Activated naive CD4-positive, alpha-beta T cell treated with anti-CD3 and anti-CD28 coated beads for 36 hours (primary cell): ENCODE results near the gene ZFAND3. TPM values are rescaled to one million over a fixed set of nuclear protein-coding genes. Genes with fewer than 3 reads are reported as not detected.

Experiments used
- CTCF ChIA-PET: fragments of 350-600 bp; sonication (Branson Sonifier 250); formaldehyde crosslinking; loops from one replicate; lab custom pipeline; 2021; ENCODE audit warnings: antibody characterized with exemption; lab: Charles Lee
- DNase-seq: peaks from one replicate; pipeline ENCODE4 v3.0.0-alpha.2; 2020
- H3K27ac Mint-ChIP-seq: one replicate; pipeline ENCODE4 v1.8.0; 2021; ENCODE audit warnings: mild to moderate bottlenecking, mixed read lengths
- H3K27me3 Mint-ChIP-seq: one replicate; pipeline ENCODE4 v1.8.0; 2021; ENCODE audit warnings: low read depth, mixed read lengths
- H3K36me3 Mint-ChIP-seq: one replicate; pipeline ENCODE4 v1.8.0; 2021; ENCODE audit warnings: low read depth, mixed read lengths
- H3K4me1 Mint-ChIP-seq: one replicate; pipeline ENCODE4 v1.8.0; 2021; ENCODE audit warnings: low read depth, mixed read lengths
- H3K4me3 Mint-ChIP-seq: one replicate; pipeline ENCODE4 v1.8.0; 2021; ENCODE audit warnings: mild to moderate bottlenecking, moderate library complexity, mixed read lengths
- H3K9me3 Mint-ChIP-seq: one replicate; pipeline ENCODE4 v1.8.0; 2021; ENCODE audit warnings: mixed read lengths
- intact Hi-C: fragments of 100-400 bp; cut with micrococcal nuclease; formaldehyde crosslinking; loops from one replicate; pipeline ENCODE4 v1.15.1; 2023
- total RNA-seq, 2 experiments: library from RNA; stranded (reverse); gene quantifications; one replicate each; pipeline ENCODE4 v1.2.3, GENCODE V29; 2021

Gene ZFAND3
- total RNA-seq, 2 experiments from 2014 or later, result 33.6 to 35.3 TPM

DNA sequence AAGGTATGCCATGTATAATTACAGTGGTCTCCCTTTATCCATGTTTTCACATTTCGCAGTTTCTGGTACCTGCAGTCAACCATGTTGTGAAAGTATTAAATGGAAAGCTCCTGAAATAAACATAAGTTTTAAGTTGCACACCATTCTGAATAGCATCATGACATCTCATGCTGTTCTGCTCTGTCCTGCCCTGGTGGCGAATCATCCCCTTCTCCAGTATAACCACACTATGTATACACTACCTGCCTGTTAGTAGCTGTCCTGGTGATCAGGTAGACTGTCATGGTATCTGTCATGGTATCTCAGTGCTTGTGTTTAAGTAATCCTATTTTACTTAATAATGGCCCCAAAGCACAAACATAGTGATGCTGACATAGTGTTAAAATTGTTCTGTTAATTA lies 97.1 kb downstream of the ZFAND3 start:
- DNase-seq, result no peak
- Mint-ChIP-seq H3K4me1 (peaks cover 41% of the 10 kb centered on the region), H3K27me3 (no peaks in the 10 kb centered on the region), H3K9me3 (no peaks in the 10 kb centered on the region), H3K4me3 (no peak overlapping the region), H3K36me3 (peaks cover 6% of the 10 kb centered on the region), H3K27ac (no peak overlapping the region)
- intact Hi-C loops, result no loop called here
- CTCF ChIA-PET, result no interaction called here

DNA sequence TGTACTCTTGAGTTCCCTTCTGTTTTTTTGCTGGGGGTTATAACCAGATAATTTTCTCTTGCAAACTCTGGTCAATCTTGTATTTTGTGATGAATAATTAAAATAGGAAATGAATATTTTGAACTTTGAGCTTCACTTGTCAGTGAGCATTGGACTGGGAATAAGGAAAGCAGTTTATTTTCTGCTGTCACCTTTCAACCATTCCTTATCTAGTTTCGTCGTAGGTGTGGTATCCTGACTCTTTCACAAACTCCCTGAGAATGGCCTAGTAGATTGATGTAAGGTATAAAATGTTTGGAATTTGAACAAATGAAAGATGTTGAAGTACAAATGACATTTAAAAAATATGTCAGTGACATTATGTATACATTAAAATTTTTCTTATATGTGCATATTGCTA lies 98.0 kb downstream of the ZFAND3 start:
- intact Hi-C loops, result no loop called here
- no peaks in the 10 kb centered on the region for H3K9me3 Mint-ChIP-seq
- H3K4me1 Mint-ChIP-seq, result peaks cover 34% of the 10 kb centered on the region
- H3K36me3 Mint-ChIP-seq, result peaks cover 6% of the 10 kb centered on the region
- no peak overlapping the region for H3K4me3 Mint-ChIP-seq
- H3K27me3 Mint-ChIP-seq, result no peaks in the 10 kb centered on the region
- H3K27ac Mint-ChIP-seq, result no peak overlapping the region
- CTCF ChIA-PET, result no interaction called here
- no peak for DNase-seq

DNA sequence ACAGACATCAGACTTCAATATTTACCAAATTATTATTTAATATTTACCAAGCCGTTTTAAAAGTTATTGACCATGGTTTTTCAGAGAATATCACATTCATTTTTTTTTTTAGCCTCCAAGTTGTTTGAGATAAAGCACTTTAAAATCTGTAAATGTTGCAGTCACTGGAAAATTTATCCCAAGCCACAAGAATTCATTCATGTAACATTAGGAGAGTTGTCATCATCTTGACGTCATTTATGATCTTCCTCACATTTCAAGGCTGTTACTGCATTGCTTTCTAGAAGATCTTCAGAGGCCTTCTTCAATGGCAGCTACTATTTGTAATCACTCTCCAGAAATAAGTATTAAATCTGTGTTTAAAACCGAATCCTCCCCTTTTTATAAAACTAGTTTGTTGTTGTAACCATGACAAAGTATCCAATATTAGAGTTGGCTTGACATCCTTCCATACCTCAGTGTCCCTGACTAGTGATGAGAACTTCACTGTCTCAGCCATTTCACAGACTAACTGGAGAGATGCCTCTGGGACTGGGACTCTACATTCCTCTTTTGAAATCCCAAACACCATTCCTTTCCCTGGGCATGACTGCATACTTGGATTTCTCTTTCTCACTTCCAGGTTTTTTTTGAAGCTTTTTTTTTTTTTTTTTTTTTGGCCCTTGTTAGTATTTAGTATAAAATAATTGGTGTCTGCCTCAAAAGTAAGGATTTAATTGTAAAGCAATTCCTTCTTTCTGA lies 100.1 kb downstream of the ZFAND3 start:
- H3K36me3 Mint-ChIP-seq, result peaks cover 6% of the 10 kb centered on the region
- no peaks in the 10 kb centered on the region for H3K27me3 Mint-ChIP-seq
- no peak for DNase-seq
- H3K4me3 Mint-ChIP-seq, result no peak overlapping the region
- no peaks in the 10 kb centered on the region for H3K9me3 Mint-ChIP-seq
- intact Hi-C loops, result no loop called here
- H3K27ac Mint-ChIP-seq, result no peak overlapping the region
- peaks cover 32% of the 10 kb centered on the region for H3K4me1 Mint-ChIP-seq
- CTCF ChIA-PET, result interaction anchor here (0.6 kb wide), 1 partner anchor 10 kb away, joined by 5 read pairs; no protein-coding TSS in a partner anchor

DNA sequence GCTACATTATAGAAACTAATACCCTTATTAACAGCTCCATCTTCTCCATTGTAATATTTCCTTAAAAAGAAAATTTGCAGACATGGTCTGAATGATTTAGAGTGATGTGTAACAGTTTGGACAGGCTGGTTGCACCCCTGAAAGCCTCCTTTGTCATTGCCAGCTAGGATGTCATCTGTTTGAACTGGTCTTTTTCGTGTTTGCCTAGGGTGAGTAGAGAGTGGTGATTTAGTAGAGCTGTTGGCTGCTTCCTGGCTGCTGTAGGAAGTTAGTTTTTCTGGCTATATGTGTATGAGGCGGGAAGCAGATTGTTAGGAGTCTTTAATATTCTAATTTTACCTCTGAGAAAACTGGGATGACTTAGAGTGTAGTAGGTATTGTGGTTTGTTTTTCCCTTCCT lies 101.1 kb downstream of the ZFAND3 start:
- DNase-seq, result no peak
- Mint-ChIP-seq H3K27me3 (no peaks in the 10 kb centered on the region), H3K9me3 (no peaks in the 10 kb centered on the region), H3K27ac (no peak overlapping the region), H3K4me3 (no peak overlapping the region), H3K4me1 (peaks cover 34% of the 10 kb centered on the region), H3K36me3 (peaks cover 4% of the 10 kb centered on the region)
- CTCF ChIA-PET, result interaction anchor here (0.7 kb wide), 1 partner anchor 425 kb away, joined by 4 read pairs; no protein-coding TSS in a partner anchor
- intact Hi-C loops, result no loop called here

DNA sequence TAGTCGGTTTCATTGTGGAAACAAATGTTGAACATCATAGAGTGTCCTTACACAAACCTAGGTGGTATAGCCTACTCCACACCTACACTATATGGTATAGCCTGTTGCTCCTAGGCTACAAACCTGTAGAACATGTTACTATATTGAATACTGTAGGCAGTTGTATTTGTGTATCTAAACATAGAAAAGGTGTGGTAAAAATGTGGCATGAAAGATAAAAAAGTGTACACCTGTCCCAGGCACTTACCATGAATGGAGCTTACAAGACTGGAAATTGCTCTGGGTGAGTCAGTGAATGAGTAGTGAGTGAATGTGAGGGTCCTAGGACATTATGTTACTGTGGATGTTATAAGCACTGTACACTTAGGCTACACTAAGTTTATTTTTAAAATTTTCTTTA lies 103.0 kb downstream of the ZFAND3 start:
- peaks cover 40% of the 10 kb centered on the region for H3K4me1 Mint-ChIP-seq
- intact Hi-C loops, result no loop called here
- H3K4me3 Mint-ChIP-seq, result no peak overlapping the region
- H3K36me3 Mint-ChIP-seq, result no peaks in the 10 kb centered on the region
- H3K9me3 Mint-ChIP-seq, result no peaks in the 10 kb centered on the region
- no peak overlapping the region for H3K27ac Mint-ChIP-seq
- no peak for DNase-seq
- H3K27me3 Mint-ChIP-seq, result no peaks in the 10 kb centered on the region
- CTCF ChIA-PET, result interaction anchor here (0.6 to 1.1 kb wide), 3 partner anchors 14 to 225 kb away, joined by 3 to 6 read pairs (median 4); partner anchors contain the start of gene MDGA1

DNA sequence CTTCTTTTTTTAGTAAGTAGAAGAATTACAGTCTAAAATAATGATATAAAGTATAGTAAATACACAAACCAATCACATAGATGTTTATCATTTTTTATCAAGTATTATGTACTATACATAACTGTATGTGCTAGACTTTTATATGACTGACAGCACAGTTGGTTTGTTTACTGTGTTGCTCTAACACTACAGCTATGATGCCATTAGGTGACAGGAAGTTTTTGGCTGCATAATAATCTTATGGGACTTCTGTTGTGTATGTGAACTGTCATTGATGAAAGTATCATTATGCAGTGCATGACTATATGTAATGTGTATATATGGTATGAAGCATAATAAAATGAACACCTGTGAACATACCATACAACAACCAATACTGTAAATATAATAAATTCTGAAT lies 104.0 kb downstream of the ZFAND3 start:
- Mint-ChIP-seq H3K27me3 (no peaks in the 10 kb centered on the region), H3K4me1 (peaks cover 38% of the 10 kb centered on the region), H3K27ac (no peak overlapping the region), H3K4me3 (no peak overlapping the region), H3K36me3 (no peaks in the 10 kb centered on the region), H3K9me3 (no peaks in the 10 kb centered on the region)
- no peak for DNase-seq
- CTCF ChIA-PET, result interaction anchor here (1.1 kb wide), 1 partner anchor 13 kb away, joined by 3 read pairs; no protein-coding TSS in a partner anchor
- intact Hi-C loops, result no loop called here

DNA sequence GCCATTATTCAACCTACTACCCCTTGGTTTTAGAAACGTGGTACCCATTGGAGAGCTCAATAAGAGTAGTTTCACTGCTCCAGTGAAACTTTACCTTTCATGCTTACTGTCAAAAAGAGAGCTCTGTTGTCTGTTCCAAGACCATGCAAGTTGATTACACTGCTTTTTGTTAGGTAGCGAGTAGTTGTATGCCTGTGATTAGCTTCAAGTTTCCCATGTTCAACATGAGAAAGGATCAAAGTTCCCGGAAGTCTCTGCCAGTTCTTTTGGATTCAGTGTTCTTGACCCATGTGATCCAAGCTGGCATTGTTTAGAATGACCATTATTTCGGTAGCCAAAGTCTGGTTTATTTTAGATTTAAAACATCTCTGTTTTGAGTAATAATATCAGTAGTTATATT lies 107.1 kb downstream of the ZFAND3 start:
- Mint-ChIP-seq H3K27me3 (no peaks in the 10 kb centered on the region), H3K4me3 (no peak overlapping the region), H3K36me3 (peaks cover 5% of the 10 kb centered on the region), H3K27ac (no peak overlapping the region), H3K4me1 (peaks cover 36% of the 10 kb centered on the region), H3K9me3 (no peaks in the 10 kb centered on the region)
- CTCF ChIA-PET, result interaction anchor here (1.3 kb wide), 1 partner anchor 12 kb away, joined by 3 read pairs; no protein-coding TSS in a partner anchor
- intact Hi-C loops, result no loop called here
- no peak for DNase-seq

DNA sequence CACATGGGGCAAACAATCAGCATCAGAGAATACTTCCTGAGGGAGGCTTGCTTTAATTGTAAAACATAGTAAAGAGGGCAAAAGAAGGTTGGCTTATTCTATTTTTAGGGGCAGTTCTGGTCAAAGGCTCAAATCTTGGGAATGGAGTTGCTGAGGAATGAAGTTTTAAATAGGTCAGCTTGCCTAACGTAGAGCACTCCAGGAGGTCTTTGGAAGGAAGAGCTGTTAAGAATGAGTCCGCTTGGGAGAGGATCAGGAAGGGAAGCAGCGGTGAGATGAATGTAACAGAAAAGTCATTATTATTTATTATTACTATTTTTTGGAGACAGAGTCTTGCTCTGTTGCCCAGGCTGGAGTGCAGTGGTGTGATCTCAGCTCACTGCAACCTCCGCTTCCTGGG lies 108.7 kb downstream of the ZFAND3 start:
- intact Hi-C loops, result no loop called here

DNA sequence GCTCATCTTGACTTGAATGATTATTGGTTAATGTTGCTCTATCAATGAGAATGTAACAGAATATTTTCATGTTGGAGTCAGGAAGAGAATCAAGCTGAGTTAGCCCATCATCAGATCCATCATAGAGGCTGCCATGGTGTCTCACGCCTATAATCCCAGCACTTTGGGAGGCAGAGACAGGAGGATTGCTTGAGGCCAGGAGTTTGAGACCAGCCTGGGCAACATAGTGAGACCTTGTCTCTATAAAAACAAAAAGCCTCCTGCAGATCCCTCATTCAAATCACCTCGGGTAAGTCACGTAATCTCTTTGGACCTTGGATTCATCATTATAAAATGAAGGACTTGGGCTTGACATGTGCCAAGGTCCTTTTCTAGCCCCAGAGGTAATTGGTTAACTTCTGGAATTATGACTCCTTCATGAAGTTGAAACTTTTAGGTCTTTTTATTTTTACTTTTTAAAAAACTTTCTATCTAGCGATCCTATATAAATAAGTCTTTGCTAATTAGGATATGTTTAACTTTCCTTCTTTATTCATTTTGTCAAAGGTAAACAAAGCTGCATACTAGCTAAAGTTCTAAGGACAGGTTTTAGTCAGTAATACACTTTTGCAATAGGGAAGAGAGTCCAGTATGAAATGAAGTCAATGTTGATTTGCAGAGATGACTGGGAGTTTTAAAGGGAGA lies 110.9 kb downstream of the ZFAND3 start:
- DNase-seq, result no peak
- Mint-ChIP-seq H3K4me3 (no peak overlapping the region), H3K9me3 (no peaks in the 10 kb centered on the region), H3K4me1 (peaks cover 30% of the 10 kb centered on the region), H3K27me3 (no peaks in the 10 kb centered on the region), H3K36me3 (peaks cover 11% of the 10 kb centered on the region), H3K27ac (no peak overlapping the region)
- CTCF ChIA-PET, result interaction anchor here (0.7 to 1.4 kb wide), 2 partner anchors 91 to 139 kb away, joined by 3 read pairs; no protein-coding TSS in a partner anchor
- intact Hi-C loops, result no loop called here

More for the DNA sequence above, 108.7 kb downstream of the ZFAND3 start:
- no peak overlapping the region for H3K27ac Mint-ChIP-seq
- H3K9me3 Mint-ChIP-seq, result no peaks in the 10 kb centered on the region
- CTCF ChIA-PET, result interaction anchor here (0.9 to 1.8 kb wide), 2 partner anchors 13 to 199 kb away, joined by 3 to 6 read pairs; no protein-coding TSS in a partner anchor
- peaks cover 7% of the 10 kb centered on the region for H3K36me3 Mint-ChIP-seq
- no peak overlapping the region for H3K4me3 Mint-ChIP-seq
- no peaks in the 10 kb centered on the region for H3K27me3 Mint-ChIP-seq
- DNase-seq, result no peak
- peaks cover 34% of the 10 kb centered on the region for H3K4me1 Mint-ChIP-seq

DNA sequence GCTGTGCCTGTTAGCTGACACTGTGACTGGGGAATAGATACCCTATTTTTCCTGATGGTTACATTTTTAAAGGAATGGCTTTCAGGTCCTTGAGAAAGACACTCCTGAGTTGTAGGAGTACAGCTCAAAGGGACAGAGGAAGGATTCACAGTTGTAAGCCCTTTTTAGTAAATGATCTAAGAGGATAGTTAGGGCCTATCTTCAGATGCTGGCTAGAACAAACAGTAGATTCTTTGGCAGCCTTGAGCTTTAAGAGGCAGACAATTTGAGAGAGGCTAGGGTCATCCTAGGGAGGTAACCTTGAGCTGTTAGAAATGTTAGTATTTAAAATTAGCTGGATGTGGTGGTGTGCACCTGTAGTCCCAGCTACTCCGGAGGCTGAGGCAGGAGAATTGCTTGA lies 111.5 kb downstream of the ZFAND3 start:
- Mint-ChIP-seq H3K27ac (no peak overlapping the region), H3K36me3 (peaks cover 11% of the 10 kb centered on the region), H3K4me1 (peaks cover 31% of the 10 kb centered on the region), H3K4me3 (no peak overlapping the region), H3K9me3 (no peaks in the 10 kb centered on the region), H3K27me3 (no peaks in the 10 kb centered on the region)
- CTCF ChIA-PET, result interaction anchor here (1.4 kb wide), 1 partner anchor 140 kb away, joined by 3 read pairs; no protein-coding TSS in a partner anchor
- no peak for DNase-seq
- intact Hi-C loops, result no loop called here

DNA sequence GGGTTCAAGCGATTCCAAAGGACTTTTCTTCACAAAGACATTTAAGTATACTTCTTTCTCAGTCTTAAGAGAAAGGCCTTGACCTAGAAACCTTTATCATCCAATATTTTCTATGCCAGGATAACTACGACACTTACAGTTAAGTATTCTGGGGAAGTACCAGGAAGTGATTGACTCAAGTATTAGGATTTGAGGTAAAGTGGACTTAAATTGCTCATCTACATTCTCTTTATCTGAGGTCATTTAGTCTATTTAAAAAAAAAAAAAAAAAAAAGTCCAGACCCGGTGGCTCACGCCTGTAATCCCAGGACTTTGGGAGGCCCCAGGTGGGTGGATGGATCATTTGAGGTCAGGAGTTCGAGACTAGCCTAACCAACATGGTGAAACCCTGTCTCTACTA lies 114.7 kb downstream of the ZFAND3 start:
- Mint-ChIP-seq H3K4me3 (no peak overlapping the region), H3K27me3 (no peaks in the 10 kb centered on the region), H3K9me3 (no peaks in the 10 kb centered on the region), H3K4me1 (peaks cover 49% of the 10 kb centered on the region), H3K36me3 (peaks cover 13% of the 10 kb centered on the region), H3K27ac (no peak overlapping the region)
- no peak for DNase-seq
- CTCF ChIA-PET, result no interaction called here
- intact Hi-C loops, result no loop called here

DNA sequence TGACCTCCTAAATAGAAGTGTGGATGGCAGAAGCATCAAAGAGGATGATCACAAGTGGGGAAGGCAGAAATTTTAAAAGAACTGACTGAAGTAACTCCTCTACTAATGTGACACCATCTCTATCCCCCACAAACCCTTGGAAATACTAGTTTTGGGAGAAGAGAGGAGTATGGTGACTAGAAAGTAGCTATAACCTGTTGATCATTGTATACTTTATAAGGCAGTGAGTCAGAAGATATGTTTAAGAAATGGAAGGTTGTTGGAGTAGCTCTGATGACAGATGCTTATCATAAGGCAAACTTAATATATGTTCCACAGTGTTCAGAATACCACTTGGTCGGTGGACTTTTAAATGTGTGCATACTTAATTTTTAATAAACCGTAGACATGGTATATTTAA lies 116.6 kb downstream of the ZFAND3 start:
- H3K4me3 Mint-ChIP-seq, result no peak overlapping the region
- DNase-seq, result no peak
- CTCF ChIA-PET, result interaction anchor here (0.6 to 0.9 kb wide), 2 partner anchors 13 to 514 kb away, joined by 3 read pairs; no protein-coding TSS in a partner anchor
- peaks cover 9% of the 10 kb centered on the region for H3K36me3 Mint-ChIP-seq
- no peaks in the 10 kb centered on the region for H3K27me3 Mint-ChIP-seq
- intact Hi-C loops, result no loop called here
- peaks cover 47% of the 10 kb centered on the region for H3K4me1 Mint-ChIP-seq
- H3K27ac Mint-ChIP-seq, result no peak overlapping the region
- H3K9me3 Mint-ChIP-seq, result no peaks in the 10 kb centered on the region
